Measurements from ENCODE around the gene GPRC5B. TPM values are rescaled to one million over a fixed set of nuclear protein-coding genes. Genes with fewer than 3 reads are reported as not detected.

GPRC5B gene
- total and polyA plus RNA-seq, 5 donors from 2014 or later, result 0.14 to 0.42 (median 0.26) TPM; not detected in 1

- Histone ChIP-seq H3K36me3 (ENCODE audit: control insufficient read depth, insufficient read depth, low read length) (no peaks in the 10 kb centered on the region), H3K4me3 (ENCODE audit: low read depth, low read length) (no peak overlapping the region), H3K27ac (ENCODE audit: insufficient read depth, low read length, poor library complexity, severe bottlenecking) (no peak overlapping the region), H3K9me3 (ENCODE audit: control insufficient read depth in 2 of 2, low read length in 2 of 2) (no peaks in the 10 kb centered on the region), H3K27me3 (ENCODE audit: control insufficient read depth, insufficient read depth, low read length) (no peaks in the 10 kb centered on the region), H3K4me1 (ENCODE audit: control insufficient read depth, insufficient read depth, low read length, poor library complexity, severe bottlenecking) (no peaks in the 10 kb centered on the region)
- H3K9me3 Mint-ChIP-seq, result peaks cover 0 to 1% (median 0%) of the 10 kb centered on the region in 7 donors
- no peak overlapping the region for H3K27ac Mint-ChIP-seq
- H3K36me3 Mint-ChIP-seq, result no peaks in the 10 kb centered on the region
- no peak overlapping the region for H3K4me3 Mint-ChIP-seq
- H3K4me1 Mint-ChIP-seq, result peaks cover 0 to 6% (median 0%) of the 10 kb centered on the region in 4 donors
- no peak for ATAC-seq (ENCODE audit: low read depth in 2 of 2)
- no peaks in the 10 kb centered on the region for H3K27me3 Mint-ChIP-seq
- no peak for DNase-seq
Measured at GRCh38 chr16:19876501-19877059, 8.1 kb downstream of the GPRC5B start.

DNA sequence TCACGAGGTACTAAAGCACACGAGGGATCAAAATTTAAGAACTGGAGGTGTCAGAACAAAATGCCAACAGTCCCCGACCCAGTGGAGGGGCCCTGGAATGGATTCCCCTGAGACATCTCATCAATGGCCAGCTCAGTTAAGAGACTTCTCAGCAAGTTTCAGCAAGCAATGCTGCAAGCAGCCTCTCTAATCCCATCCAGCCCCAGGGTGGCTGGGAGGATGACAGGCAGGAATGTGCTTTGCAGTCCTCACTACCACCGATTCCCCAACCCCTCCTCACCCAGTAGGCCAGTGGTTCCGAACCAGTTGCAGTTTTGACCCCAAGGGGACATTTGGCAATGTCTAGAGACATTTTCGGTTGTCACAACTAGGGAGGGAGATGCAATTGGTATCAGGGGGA lies 8.7 kb downstream of the GPRC5B start:
- H3K4me1 ChIP-seq (ENCODE audit: control insufficient read depth, insufficient read depth, low read length, poor library complexity, severe bottlenecking), result no peaks in the 10 kb centered on the region
- no peak for DNase-seq
- Mint-ChIP-seq H3K9me3 (peaks cover 0 to 1% (median 0%) of the 10 kb centered on the region in 7 donors), H3K27me3 (no peaks in the 10 kb centered on the region), H3K27ac (no peak overlapping the region), H3K36me3 (no peaks in the 10 kb centered on the region), H3K4me1 (peaks cover 0 to 6% (median 0%) of the 10 kb centered on the region in 4 donors), H3K4me3 (no peak overlapping the region)
- H3K4me3 ChIP-seq (ENCODE audit: low read depth, low read length), result no peak overlapping the region
- no peaks in the 10 kb centered on the region for H3K36me3 ChIP-seq (ENCODE audit: control insufficient read depth, insufficient read depth, low read length)
- H3K9me3 ChIP-seq (ENCODE audit: control insufficient read depth in 2 of 2, low read length in 2 of 2), result no peaks in the 10 kb centered on the region
- H3K27me3 ChIP-seq (ENCODE audit: control insufficient read depth, insufficient read depth, low read length), result no peaks in the 10 kb centered on the region
- H3K27ac ChIP-seq (ENCODE audit: insufficient read depth, low read length, poor library complexity, severe bottlenecking), result no peak overlapping the region
- no peak for ATAC-seq (ENCODE audit: low read depth in 2 of 2)

GRCh38 chr16:19874851-19875546 lies 9.6 kb downstream of the GPRC5B start:
- ATAC-seq (ENCODE audit: low read depth in 2 of 2) (no peak), DNase-seq (no peak)
- H3K27me3 Mint-ChIP-seq, result no peaks in the 10 kb centered on the region
- no peaks in the 10 kb centered on the region for H3K36me3 ChIP-seq (ENCODE audit: control insufficient read depth, insufficient read depth, low read length)
- no peaks in the 10 kb centered on the region for H3K4me1 ChIP-seq (ENCODE audit: control insufficient read depth, insufficient read depth, low read length, poor library complexity, severe bottlenecking)
- no peak overlapping the region for H3K4me3 ChIP-seq (ENCODE audit: low read depth, low read length)
- no peak overlapping the region for H3K4me3 Mint-ChIP-seq
- H3K36me3 Mint-ChIP-seq, result no peaks in the 10 kb centered on the region
- H3K27me3 ChIP-seq (ENCODE audit: control insufficient read depth, insufficient read depth, low read length), result no peaks in the 10 kb centered on the region
- H3K4me1 Mint-ChIP-seq, result peaks cover 0 to 6% (median 0%) of the 10 kb centered on the region in 4 donors
- no peak overlapping the region for H3K27ac ChIP-seq (ENCODE audit: insufficient read depth, low read length, poor library complexity, severe bottlenecking)
- peaks cover 0 to 1% (median 0%) of the 10 kb centered on the region in 7 donors for H3K9me3 Mint-ChIP-seq
- no peak overlapping the region for H3K27ac Mint-ChIP-seq
- no peaks in the 10 kb centered on the region for H3K9me3 ChIP-seq (ENCODE audit: control insufficient read depth in 2 of 2, low read length in 2 of 2)

DNA sequence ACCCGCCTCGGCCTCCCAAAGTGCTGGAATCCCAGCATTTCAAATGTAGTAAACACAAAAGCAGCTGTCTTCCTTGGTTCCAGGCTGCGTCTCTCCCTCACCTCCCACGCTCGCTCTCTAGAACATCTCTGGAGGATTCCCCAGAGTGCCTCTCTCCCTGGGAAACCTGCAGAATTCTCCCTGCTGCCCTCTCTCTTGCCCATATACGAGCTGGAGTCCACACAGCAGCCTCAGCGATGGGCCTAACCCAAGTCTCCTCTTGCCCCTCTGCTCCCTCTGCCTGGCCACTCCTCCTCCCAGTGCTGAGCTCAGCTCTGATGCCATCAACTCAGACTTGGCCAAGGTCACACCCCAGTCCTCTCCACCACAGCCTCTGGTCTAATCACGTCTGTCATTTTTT lies 10.6 kb downstream of the GPRC5B start:
- no peaks in the 10 kb centered on the region for H3K36me3 Mint-ChIP-seq
- Histone ChIP-seq H3K4me1 (ENCODE audit: control insufficient read depth, insufficient read depth, low read length, poor library complexity, severe bottlenecking) (no peaks in the 10 kb centered on the region), H3K27ac (ENCODE audit: insufficient read depth, low read length, poor library complexity, severe bottlenecking) (no peak overlapping the region), H3K27me3 (ENCODE audit: control insufficient read depth, insufficient read depth, low read length) (no peaks in the 10 kb centered on the region), H3K36me3 (ENCODE audit: control insufficient read depth, insufficient read depth, low read length) (no peaks in the 10 kb centered on the region), H3K4me3 (ENCODE audit: low read depth, low read length) (no peak overlapping the region), H3K9me3 (ENCODE audit: control insufficient read depth in 2 of 2, low read length in 2 of 2) (no peaks in the 10 kb centered on the region)
- H3K27me3 Mint-ChIP-seq, result no peaks in the 10 kb centered on the region
- peaks cover 0 to 6% (median 0%) of the 10 kb centered on the region in 4 donors for H3K4me1 Mint-ChIP-seq
- H3K9me3 Mint-ChIP-seq, result peaks cover 0 to 1% (median 0%) of the 10 kb centered on the region in 7 donors
- no peak overlapping the region for H3K4me3 Mint-ChIP-seq
- no peak overlapping the region for H3K27ac Mint-ChIP-seq
- ATAC-seq (ENCODE audit: low read depth in 2 of 2) (no peak), DNase-seq (no peak)

DNA sequence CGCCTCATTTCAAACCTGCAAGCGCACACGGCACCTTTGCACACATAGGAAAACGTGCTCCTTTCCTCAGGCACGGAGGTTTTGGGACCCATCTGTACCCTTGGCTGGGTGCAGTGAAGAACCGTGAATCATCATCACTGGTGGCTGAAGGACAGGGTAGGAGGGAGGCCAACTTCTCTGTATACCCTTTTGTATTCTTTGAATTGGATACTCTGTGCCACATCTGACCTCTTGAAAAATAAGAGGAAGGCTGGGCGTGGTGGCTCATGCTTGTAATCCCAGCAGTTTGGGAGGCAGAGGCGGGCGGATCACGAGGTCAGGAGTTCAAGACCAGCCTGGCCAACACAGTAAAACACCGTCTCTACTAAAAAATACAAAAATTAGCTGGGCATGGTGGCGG lies 11.7 kb downstream of the GPRC5B start:
- Histone ChIP-seq H3K36me3 (ENCODE audit: control insufficient read depth, insufficient read depth, low read length) (no peaks in the 10 kb centered on the region), H3K4me1 (ENCODE audit: control insufficient read depth, insufficient read depth, low read length, poor library complexity, severe bottlenecking) (no peaks in the 10 kb centered on the region), H3K4me3 (ENCODE audit: low read depth, low read length) (no peak overlapping the region), H3K27ac (ENCODE audit: insufficient read depth, low read length, poor library complexity, severe bottlenecking) (no peak overlapping the region), H3K27me3 (ENCODE audit: control insufficient read depth, insufficient read depth, low read length) (no peaks in the 10 kb centered on the region), H3K9me3 (ENCODE audit: control insufficient read depth in 2 of 2, low read length in 2 of 2) (no peaks in the 10 kb centered on the region)
- DNase-seq, result no peak
- H3K4me1 Mint-ChIP-seq, result peaks cover 0 to 6% (median 0%) of the 10 kb centered on the region in 4 donors
- ATAC-seq (ENCODE audit: low read depth in 2 of 2), result no peak
- H3K27me3 Mint-ChIP-seq, result no peaks in the 10 kb centered on the region
- no peak overlapping the region for H3K27ac Mint-ChIP-seq
- no peak overlapping the region for H3K4me3 Mint-ChIP-seq
- H3K36me3 Mint-ChIP-seq, result peaks cover 3% of the 10 kb centered on the region
- H3K9me3 Mint-ChIP-seq, result peaks cover 0 to 1% (median 0%) of the 10 kb centered on the region in 7 donors

- Histone ChIP-seq H3K9me3 (ENCODE audit: control insufficient read depth in 2 of 2, low read length in 2 of 2) (no peaks in the 10 kb centered on the region), H3K27me3 (ENCODE audit: control insufficient read depth, insufficient read depth, low read length) (no peaks in the 10 kb centered on the region), H3K4me3 (ENCODE audit: low read depth, low read length) (no peak overlapping the region), H3K27ac (ENCODE audit: insufficient read depth, low read length, poor library complexity, severe bottlenecking) (no peak overlapping the region), H3K4me1 (ENCODE audit: control insufficient read depth, insufficient read depth, low read length, poor library complexity, severe bottlenecking) (no peaks in the 10 kb centered on the region), H3K36me3 (ENCODE audit: control insufficient read depth, insufficient read depth, low read length) (no peaks in the 10 kb centered on the region)
- Mint-ChIP-seq H3K36me3 (peaks cover 3% of the 10 kb centered on the region), H3K27ac (no peak overlapping the region), H3K4me1 (peaks cover 0 to 6% (median 0%) of the 10 kb centered on the region in 4 donors), H3K9me3 (peaks cover 0 to 1% (median 0%) of the 10 kb centered on the region in 7 donors), H3K4me3 (no peak overlapping the region), H3K27me3 (no peaks in the 10 kb centered on the region)
- ATAC-seq (ENCODE audit: low read depth in 2 of 2) (no peak), DNase-seq (no peak)
Measured at GRCh38 chr16:19872179-19872863, 12.3 kb downstream of the GPRC5B start.

DNA sequence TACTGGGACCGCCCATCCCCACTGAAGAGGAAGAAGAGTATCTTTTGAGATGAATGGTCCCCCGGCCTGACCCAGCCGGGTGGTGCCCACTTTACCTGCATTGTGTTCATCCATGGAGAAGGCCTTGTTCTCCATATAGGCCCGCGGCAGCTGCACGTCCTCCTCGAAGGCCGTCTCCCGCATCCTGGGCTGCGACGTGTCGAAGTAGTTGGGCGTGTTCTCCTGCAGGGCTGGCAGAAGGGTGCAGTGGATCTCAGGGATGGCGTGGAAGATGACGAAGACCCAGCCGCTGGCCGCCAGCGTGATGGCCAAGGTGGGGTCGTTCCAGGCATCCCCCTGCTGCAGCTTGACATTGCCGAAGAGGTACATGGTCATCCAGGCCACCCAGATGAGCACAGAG lies 12.9 kb downstream of the GPRC5B start:
- H3K9me3 Mint-ChIP-seq, result peaks cover 0 to 1% (median 0%) of the 10 kb centered on the region in 7 donors
- ATAC-seq (ENCODE audit: low read depth in 2 of 2) (no peak), DNase-seq (no peak)
- H3K27me3 ChIP-seq (ENCODE audit: control insufficient read depth, insufficient read depth, low read length), result no peaks in the 10 kb centered on the region
- no peak overlapping the region for H3K27ac ChIP-seq (ENCODE audit: insufficient read depth, low read length, poor library complexity, severe bottlenecking)
- H3K27ac Mint-ChIP-seq, result no peak overlapping the region
- H3K4me3 Mint-ChIP-seq, result no peak overlapping the region
- no peaks in the 10 kb centered on the region for H3K27me3 Mint-ChIP-seq
- peaks cover 3% of the 10 kb centered on the region for H3K36me3 Mint-ChIP-seq
- H3K4me1 ChIP-seq (ENCODE audit: control insufficient read depth, insufficient read depth, low read length, poor library complexity, severe bottlenecking), result no peaks in the 10 kb centered on the region
- H3K36me3 ChIP-seq (ENCODE audit: control insufficient read depth, insufficient read depth, low read length), result no peaks in the 10 kb centered on the region
- H3K4me1 Mint-ChIP-seq, result peaks cover 0 to 6% (median 0%) of the 10 kb centered on the region in 4 donors
- H3K4me3 ChIP-seq (ENCODE audit: low read depth, low read length), result no peak overlapping the region
- H3K9me3 ChIP-seq (ENCODE audit: control insufficient read depth in 2 of 2, low read length in 2 of 2), result no peaks in the 10 kb centered on the region
